ENCODE measurements around the gene PRMT7. TPM values are rescaled to one million over a fixed set of nuclear protein-coding genes. Genes with fewer than 3 reads are reported as not detected.

PRMT7 gene
- total and polyA plus RNA-seq, 10 donors, result 25.0 to 66.4 (median 42.0) TPM

DNA sequence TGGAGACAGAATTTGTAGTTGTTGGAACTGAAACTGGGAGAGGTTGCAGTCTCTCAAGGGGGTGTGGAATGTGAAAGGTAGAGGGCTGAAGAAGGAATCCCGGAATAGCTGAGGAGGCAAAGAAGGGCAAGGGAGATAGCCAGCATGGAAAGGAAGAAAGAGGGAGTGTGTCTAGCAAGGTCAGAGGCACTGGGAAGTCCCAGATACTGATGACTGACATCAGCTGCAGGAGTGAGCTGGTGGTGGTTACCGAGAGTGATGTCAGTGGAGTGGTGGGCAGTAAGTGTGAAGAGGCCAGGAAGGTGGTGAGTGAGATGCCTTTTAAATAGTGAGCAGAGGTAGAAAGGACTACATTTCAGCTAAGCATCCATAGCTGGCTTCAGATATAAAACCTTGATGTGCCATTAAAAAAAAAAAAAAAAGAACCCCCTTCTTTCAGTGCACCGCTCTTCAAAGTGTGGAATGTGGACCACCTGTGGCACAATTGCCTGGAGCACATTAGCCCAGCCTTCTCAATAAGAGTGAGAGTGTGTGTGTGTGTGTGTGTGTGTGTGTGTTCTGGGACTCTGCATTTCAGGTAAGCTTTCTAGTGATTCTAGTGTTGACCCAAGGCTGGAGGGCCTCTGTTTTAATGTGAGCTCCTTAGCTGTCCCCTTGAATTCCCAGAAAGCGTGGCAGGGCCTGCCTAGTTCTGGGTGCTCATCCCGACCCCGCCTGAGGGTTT lies 8.5 kb downstream of the PRMT7 start:
- no peak overlapping the region for H3K4me3 ChIP-seq
- no peak overlapping the region for H3K27ac ChIP-seq
- peaks cover 0 to 95% (median 44%) of the 10 kb centered on the region in 6 donors for H3K36me3 ChIP-seq
- peaks cover 0 to 7% (median 0%) of the 10 kb centered on the region in 6 donors for H3K4me1 ChIP-seq
- no peaks in the 10 kb centered on the region for H3K27me3 ChIP-seq (replicated peaks in 1 of 7)
- intact Hi-C loops (cut with DNase I; ENCODE audit: low total_unique reads), result no loop called here
- 89 to 93% (median 90%) methylated on average over 6 of the region's 6 CpGs for WGBS, 5 donors
- no peak for TF ChIP-seq CTCF (IDR thresholded peaks at IDR 0.05 in 8 of 11, conservative IDR thresholded peaks at IDR 0.05 in 3 of 11)
- TF ChIP-seq POLR2AphosphoS5 (IDR thresholded peaks at IDR 0.05), result no peak
- no peak for TF ChIP-seq POLR2A (IDR thresholded peaks at IDR 0.05)
- DNase-seq, result no peak
- H3K9me3 ChIP-seq, result no peaks in the 10 kb centered on the region

GRCh38 chr16:68324336-68324735 lies 13.5 kb downstream of the PRMT7 start:
- no peaks in the 10 kb centered on the region for H3K9me3 ChIP-seq
- peaks cover 0 to 86% (median 44%) of the 10 kb centered on the region in 6 donors for H3K36me3 ChIP-seq
- H3K27ac ChIP-seq, result no peak overlapping the region
- intact Hi-C loops (cut with DNase I; ENCODE audit: low total_unique reads), result no loop called here
- no peak overlapping the region for H3K4me3 ChIP-seq
- 92 to 98% (median 95%) methylated on average over 5 of the region's 5 CpGs for WGBS, 5 donors
- no peak for TF ChIP-seq CTCF (IDR thresholded peaks at IDR 0.05 in 8 of 11, conservative IDR thresholded peaks at IDR 0.05 in 3 of 11)
- no peak for TF ChIP-seq POLR2AphosphoS5 (IDR thresholded peaks at IDR 0.05)
- TF ChIP-seq POLR2A (IDR thresholded peaks at IDR 0.05), result no peak
- H3K27me3 ChIP-seq (replicated peaks in 1 of 7), result no peaks in the 10 kb centered on the region
- peaks cover 0 to 9% (median 3%) of the 10 kb centered on the region in 6 donors for H3K4me1 ChIP-seq
- DNase-seq, result no peak

GRCh38 chr16:68324780-68325357 lies 14.1 kb downstream of the PRMT7 start:
- intact Hi-C loops (cut with DNase I; ENCODE audit: low total_unique reads), result loop anchor here (5.0 kb wide), 1 partner anchor 63 kb away; the partner anchor contains the start of gene SLC7A6
- Histone ChIP-seq H3K9me3 (no peaks in the 10 kb centered on the region), H3K4me1 (peaks cover 0 to 9% (median 3%) of the 10 kb centered on the region in 6 donors), H3K36me3 (peaks cover 0 to 86% (median 44%) of the 10 kb centered on the region in 6 donors), H3K27ac (no peak overlapping the region), H3K4me3 (no peak overlapping the region), H3K27me3 (replicated peaks in 1 of 7) (no peaks in the 10 kb centered on the region)
- no peak for DNase-seq
- 90 to 96% (median 92%) methylated on average over 8 of the region's 8 CpGs for WGBS, 5 donors
- TF ChIP-seq CTCF (IDR thresholded peaks at IDR 0.05 in 8 of 11, conservative IDR thresholded peaks at IDR 0.05 in 3 of 11) (no peak), POLR2AphosphoS5 (IDR thresholded peaks at IDR 0.05) (no peak), POLR2A (IDR thresholded peaks at IDR 0.05) (no peak)
